ENCODE results near the gene PRG2. TPM values are rescaled to one million over a fixed set of nuclear protein-coding genes. Genes with fewer than 3 reads are reported as not detected.
"Not testable (repeated sequence)": the region's sequence is repeated elsewhere in the genome, so short reads cannot be mapped to it uniquely, and the experiment has no call there.

Gene PRG2
- polyA plus RNA-seq, 12 donors = 0.17 to 11.9 (median 0.43) TPM; not detected in 2

DNA sequence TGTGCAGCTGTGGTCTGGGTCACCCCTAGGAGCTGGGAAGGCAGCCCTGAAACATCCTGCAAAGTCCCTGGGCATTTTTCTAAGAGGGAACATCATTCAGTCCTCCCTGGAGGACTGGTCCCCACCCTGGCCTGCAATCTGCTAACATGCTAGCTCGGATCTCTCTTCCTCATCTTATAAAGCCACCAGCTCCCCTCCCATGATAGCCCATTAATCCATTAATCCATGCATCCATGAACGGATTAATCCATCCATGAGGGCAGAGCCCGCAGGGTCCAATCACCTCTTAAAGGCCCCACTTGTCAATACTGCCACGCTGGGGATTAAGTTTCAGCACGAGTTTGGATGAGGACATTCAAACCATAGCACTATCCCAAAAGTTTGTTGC lies 21.6 kb downstream of the PRG2 start:
- DNase-seq = no peak

DNA sequence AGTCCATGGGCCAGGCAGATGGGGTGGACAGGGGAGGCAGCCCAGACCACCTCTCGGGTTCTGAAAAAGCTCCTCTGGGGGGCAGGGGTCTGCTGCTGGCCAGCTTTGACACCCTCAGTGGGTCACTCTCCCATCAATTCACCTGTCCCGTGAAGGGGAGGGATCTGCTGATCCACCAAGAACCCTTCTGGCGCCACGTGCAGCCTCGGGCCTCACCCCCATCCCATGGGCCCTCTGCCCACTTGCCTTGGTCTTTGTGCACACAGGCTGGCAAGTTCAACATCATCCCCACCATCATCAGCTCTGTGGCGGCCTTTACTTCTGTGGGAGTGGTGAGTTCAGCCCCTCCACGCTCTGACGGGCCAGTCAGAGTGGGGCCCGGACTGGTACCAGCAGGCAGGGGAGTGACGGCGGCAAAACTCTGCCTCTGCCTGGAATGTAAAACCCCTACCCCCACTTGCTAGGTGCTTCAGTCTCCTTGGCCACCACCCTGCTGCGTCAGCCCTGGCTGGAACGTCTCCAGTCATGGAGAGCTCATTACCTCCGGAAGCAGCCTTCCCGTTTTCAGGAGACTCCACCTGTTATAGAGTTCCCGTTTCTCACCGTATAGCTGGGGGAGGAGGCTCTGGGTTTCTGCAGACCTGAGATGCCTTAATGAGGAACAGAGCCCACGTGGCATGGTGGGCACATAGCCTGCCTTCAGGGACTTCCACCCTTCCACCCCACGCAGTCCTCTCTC lies 22.2 kb downstream of the PRG2 start:
- DNase-seq = no peak

DNA sequence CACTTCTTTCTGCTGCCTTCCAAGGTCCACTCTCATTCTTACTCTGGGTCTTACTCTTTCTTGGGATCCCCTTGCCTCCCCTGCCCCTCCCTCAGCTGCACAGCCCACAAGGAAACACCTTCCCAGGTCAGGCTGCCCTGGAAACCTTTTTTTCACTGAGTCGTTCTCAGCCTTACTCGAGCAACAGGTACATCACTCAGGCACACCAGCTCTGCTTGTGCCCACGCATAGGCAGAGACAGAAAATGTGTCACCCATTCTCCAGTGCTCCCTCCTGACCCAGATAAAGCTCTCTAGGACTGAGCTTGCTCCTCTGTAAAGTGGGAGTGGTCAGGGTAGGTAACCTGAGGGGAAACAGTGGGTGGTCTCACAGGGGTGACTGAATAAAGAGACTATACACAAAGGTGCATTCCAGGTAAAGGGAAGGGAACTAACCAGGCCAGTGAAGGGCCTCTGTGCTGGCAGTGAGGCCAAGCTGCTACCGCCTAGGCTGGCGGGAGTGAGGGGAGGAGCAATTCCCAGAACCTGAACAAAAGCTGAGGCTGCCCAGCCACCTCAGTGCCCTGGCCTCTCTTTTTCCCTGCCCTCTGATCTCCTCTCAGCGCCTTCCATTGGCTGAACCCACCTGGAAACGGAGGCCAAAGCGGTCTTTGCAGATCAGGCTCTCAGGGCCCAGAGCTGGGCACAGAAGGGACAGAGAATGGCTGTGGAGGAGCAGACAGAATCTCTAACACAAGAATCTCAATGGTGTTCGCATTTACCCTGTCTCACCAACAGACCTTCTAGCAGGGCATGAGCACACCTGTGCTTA lies 25.4 kb downstream of the PRG2 start:
- DNase-seq = no peak

DNA sequence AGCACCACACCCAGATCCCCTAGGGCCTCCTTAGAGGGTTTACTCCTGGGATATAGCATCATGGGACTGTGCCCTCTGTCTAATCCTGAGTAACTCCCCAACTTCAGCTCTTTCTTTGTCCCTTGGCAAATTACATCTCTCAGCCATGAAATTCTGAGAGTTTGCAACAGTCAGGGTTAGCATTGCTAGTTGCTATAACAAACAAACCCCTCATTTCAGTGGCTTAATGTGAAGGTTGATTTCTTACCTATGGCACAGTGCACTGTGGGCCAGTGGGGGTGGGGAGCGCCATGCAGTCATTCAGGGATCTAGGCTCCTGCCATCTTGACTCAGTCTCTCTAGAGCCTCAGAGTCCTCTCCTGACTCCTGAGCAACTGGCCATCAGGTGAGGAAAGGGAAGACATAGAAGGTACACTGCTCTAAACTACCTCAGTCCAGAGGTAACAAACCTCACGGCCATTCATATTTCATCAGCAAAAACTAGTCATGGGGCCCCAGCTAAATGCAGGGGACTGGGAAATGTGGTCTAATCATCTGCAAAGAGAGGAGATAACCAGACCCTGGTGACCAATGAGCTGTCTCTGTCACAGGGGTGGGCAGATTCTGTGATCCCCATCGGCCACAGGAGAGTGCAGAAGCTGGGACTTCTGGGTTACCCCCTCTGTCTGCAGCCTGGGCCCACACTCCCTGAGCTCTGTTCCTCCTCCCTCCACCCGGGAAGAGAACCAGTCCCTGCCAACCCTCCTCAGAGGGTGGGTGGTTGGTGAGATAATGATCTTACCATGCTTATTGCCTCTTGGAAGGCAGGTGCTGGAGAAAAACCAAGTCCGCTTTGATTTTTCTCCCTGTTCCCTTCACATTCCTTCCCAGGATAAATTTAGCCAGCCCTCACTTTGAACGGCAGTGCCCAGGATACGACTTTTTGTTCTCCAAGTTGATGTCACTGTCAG lies 27.0 kb downstream of the PRG2 start:
- DNase-seq = no peak

DNA sequence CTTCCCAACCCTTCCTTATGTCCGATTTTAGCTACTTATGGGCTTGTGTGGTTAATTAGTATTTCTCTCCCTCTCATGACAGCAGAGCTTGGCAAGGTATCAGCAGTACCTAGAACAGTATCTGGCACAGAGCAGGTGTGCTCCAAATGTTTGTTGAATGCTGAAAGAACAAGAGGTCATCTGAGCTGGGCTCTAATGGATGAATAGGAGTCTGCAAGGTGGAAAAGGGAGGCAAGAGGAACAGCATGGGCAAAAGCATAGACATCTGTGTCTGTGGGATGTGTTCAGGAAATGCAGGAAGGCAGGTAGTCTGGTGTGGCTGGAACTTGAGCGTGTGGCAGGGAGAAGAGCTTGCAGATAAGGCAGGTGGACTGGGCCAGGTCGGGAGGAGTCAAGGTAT lies 28.5 kb downstream of the PRG2 start:
- no peak for DNase-seq

GRCh38 chr11:57361420-57361819 lies 29.0 kb downstream of the PRG2 start:
- DNase-seq = not testable (repeated sequence)

DNA sequence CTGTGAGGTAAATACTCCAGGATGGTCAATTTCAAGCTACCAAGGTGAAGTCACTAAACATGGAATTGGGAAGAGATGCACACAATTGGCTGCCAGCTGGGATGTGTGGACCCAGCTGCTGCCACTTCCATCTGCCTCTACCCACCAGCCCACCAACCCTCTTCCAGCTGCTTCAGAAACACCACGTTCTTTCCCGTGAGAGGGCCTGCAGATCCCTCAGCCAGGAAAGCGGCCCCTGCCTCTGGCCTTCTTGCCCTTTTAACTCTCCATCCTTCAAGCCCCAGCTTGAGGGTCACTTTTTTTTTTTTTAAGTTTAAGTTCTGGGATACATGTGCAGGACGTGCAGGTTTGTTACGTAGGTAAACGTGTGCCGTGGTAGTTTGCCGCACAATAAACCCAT lies 29.5 kb downstream of the PRG2 start:
- DNase-seq = no peak

DNA sequence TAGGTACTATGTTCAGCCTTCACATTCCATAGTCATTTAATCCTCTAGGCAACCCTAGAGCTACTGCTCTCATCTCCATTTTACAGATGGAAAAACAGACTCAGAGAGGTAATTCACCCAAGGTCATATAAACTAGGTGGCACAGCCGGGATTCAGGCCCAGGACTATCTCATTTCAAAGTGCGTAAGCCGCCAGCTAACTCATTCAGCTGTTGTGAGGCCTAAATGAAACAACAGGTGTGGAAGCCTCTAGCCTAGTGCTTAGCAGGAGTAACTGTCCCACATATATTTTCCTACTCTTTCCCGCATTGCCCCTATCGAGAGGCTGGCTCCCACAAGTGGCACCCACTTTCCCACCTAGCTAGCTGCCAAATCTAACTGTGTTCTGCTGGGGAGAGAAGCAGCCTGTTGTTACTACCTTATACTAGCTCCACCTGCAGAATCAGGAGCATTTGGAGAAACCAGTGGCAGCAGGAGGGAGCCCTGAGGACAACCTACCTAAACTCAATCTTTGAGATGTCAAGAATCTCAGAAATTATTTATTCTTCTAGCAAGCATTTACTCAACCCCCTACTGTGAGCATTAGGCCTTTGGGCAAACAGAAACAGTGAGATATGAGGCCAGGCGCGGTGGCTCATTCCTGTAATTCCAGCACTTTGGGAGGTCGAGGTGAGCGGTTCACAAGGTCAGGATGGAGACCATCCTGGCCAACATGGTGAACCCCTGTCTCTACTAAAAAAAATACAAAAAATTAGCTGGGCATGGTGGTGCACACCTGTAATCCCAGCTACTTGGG lies 30.4 kb downstream of the PRG2 start:
- DNase-seq = no peak

- DNase-seq = no peak
Observed at GRCh38 chr11:57359396-57359795, 31.1 kb downstream of the PRG2 start.

DNA sequence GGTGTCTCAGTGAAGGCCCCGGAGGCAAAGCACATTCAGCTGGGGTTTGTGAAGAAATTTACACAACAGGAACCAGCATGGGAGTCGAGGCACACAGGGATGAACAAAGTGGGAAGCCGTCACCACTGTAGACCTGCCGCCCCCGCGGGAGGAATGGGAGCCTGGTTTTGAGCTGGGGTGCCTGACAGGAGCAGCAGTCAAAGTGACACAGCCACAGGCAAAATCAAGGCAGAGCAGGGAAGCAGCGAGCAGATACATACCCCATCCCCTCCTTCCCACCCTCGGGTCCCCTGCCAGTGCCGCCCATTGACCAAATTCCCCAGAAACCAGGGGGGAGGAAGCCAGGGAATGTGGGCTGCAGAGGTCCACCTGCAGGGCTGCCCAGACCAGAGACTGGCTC lies 31.5 kb downstream of the PRG2 start:
- no peak for DNase-seq

- no peak for DNase-seq
Observed at GRCh38 chr11:57358543-57358961, 31.9 kb downstream of the PRG2 start.

DNA sequence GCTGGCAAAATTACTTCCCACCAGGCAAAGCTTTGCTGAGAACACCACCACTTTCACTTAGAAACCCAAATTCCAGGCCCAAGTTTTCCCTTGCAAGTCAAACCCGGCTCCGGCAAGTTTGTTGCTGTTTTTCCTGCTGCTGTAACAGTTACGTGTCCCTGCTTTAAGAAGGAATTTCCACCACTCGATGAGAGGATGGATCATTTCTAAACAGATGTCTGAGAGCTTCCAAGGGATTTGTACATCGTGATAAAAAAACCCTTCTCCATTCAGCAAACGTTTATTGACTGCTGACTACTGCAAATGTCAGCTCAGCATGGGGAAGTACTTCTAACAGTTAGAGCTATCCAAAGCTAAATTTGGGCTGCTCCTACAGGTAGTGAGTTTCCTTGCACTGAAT lies 32.6 kb downstream of the PRG2 start:
- no peak for DNase-seq

GRCh38 chr11:57357310-57357709 lies 33.1 kb downstream of the PRG2 start:
- DNase-seq = no peak

DNA sequence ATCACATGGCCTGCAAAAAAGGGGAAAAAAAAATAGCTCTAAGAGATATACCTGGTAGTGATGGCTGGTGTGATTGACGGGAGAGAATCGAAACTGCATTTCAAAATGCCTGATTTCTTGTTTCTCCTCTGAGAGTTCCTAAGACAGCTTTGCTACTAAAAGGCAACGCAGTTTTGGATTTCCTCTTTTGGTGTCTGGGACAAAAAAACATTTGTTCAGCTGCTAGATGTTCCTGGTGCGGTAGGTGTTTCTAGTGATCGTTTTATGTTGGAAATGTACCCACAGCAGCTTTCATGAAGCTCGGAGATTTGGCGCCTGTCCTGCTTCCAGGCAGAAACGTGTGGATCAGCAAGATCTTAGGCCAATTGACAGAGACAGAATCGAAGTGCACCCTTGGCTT lies 34.2 kb downstream of the PRG2 start:
- no peak for DNase-seq

- DNase-seq = no peak
Observed at GRCh38 chr11:57354699-57355098, 35.8 kb downstream of the PRG2 start.

GRCh38 chr11:57353852-57354251 lies 36.6 kb downstream of the PRG2 start:
- DNase-seq = no peak

DNA sequence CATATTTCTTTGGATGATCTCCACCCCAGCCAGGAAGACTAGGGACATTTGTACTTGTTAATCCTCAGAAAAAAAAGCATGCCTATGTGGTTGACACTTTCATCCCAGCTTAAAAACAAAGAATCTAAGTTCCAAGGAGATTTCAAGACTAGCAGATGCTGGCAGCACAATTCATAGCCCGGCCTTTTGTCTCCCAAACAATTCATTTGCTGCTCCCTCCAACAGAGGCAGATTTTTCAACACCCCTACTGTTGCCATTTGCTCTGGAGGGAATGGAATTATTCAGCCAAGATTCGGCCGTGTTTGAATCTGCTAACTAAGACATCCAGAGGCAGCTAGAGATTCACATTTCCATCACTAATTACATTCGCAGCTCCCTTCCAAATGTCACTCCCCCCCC lies 37.0 kb downstream of the PRG2 start:
- no peak for DNase-seq

DNA sequence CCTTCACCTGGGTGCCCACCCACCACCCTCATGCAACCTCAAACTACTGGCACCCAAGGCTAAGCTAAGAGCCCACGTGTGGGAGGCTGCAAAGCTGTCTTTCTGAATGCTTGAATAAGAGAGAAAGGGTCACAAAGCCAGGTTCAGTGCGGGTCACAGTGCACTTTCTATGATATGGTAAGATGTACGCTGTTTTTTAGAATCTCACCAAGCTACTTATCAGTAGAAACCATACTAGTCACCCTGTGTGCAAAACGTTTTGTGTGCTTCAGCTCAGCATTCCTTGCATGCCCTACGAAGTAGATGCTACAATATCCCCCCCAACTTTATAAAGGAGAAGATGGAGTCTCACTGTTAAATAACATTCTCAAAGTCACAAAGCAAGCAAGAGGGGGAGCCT lies 37.4 kb downstream of the PRG2 start:
- no peak for DNase-seq

GRCh38 chr11:57349491-57350274 lies 40.8 kb downstream of the PRG2 start:
- DNase-seq = peak; percentile 66

GRCh38 chr11:57348636-57349313 lies 41.7 kb downstream of the PRG2 start:
- no peak for DNase-seq

All from muscle of arm (tissue), 12 donors.